Caco-2 (cell line): Measurements from ENCODE around the gene AIG1. TPM values are rescaled to one million over a fixed set of nuclear protein-coding genes. Genes with fewer than 3 reads are reported as not detected.
A peak's percentile ranks its signal among the peaks of the same experiment; 100 is the strongest.

Experiments used
- BruUV-seq: library from RNA; stranded (reverse); fragments of 400-500 nt; replicated peaks from 2 replicates; lab custom pipeline; 2021; lab: Mats Ljungman, UMichigan
- CTCF ChIA-PET: fragments of 300-600 bp; sonication (Branson Sonifier 250); formaldehyde crosslinking; loops from one replicate; lab custom pipeline; 2022; ENCODE audit warnings: antibody characterized with exemption; lab: Charles Lee
- POLR2A ChIA-PET: fragments of 300-600 bp; sonication (Branson Sonifier 250); formaldehyde crosslinking; loops from one replicate; lab custom pipeline; 2022; ENCODE audit warnings: antibody characterized with exemption; lab: Charles Lee
- DNase-seq, 2 experiments: peaks; one replicate each; pipeline versions ENCODE4 v3.0.0 to v3.0.0-alpha.2; 2020 to 2022
- H3K27me3 ChIP-seq: replicated peaks from 2 replicates; pipeline ENCODE4 v1.6.0; 2011; ENCODE audit warnings: low read length; ENCODE audit not compliant: control insufficient read depth, insufficient read depth
- H3K36me3 ChIP-seq: 2 replicates; pipeline ENCODE4 v1.5.1; 2011; ENCODE audit warnings: low read length; ENCODE audit not compliant: control insufficient read depth, insufficient read depth
- H3K4me1 ChIP-seq: fragments of 250-450 bp; sonication (Bioruptor Pico); 2 replicates; pipeline ENCODE4 v1.5.1; 2020; ENCODE audit warnings: mild to moderate bottlenecking
- H3K4me3 ChIP-seq: 2 replicates; pipeline ENCODE4 v1.5.1; 2011; ENCODE audit warnings: low read depth, mild to moderate bottlenecking, control low read depth, low read length
- H3K9me3 ChIP-seq: fragments of 250-450 bp; sonication (Bioruptor Pico); 2 replicates; pipeline ENCODE4 v1.5.1; 2020; ENCODE audit warnings: mild to moderate bottlenecking, moderate library complexity
- H3K27ac Mint-ChIP-seq: one replicate; pipeline ENCODE4 v1.8.0; 2022; ENCODE audit warnings: mixed read lengths; ENCODE audit not compliant: unreplicated experiment
- H3K27me3 Mint-ChIP-seq: one replicate; pipeline ENCODE4 v1.8.0; 2022; ENCODE audit warnings: mixed read lengths; ENCODE audit not compliant: insufficient read depth, unreplicated experiment
- H3K36me3 Mint-ChIP-seq: one replicate; pipeline ENCODE4 v1.8.0; 2022; ENCODE audit warnings: mild to moderate bottlenecking, mixed read lengths; ENCODE audit not compliant: insufficient read depth, unreplicated experiment
- H3K4me1 Mint-ChIP-seq: one replicate; pipeline ENCODE4 v1.8.0; 2022; ENCODE audit warnings: low read depth, mixed read lengths; ENCODE audit not compliant: unreplicated experiment
- H3K4me3 Mint-ChIP-seq: one replicate; pipeline ENCODE4 v1.8.0; 2022; ENCODE audit warnings: mild to moderate bottlenecking, moderate library complexity, mixed read lengths; ENCODE audit not compliant: unreplicated experiment
- H3K9me3 Mint-ChIP-seq: one replicate; pipeline ENCODE4 v1.8.0; 2022; ENCODE audit warnings: mixed read lengths; ENCODE audit not compliant: unreplicated experiment
- CTCF ChIP-seq, 2 experiments: fragments of 200-600 bp in 1 of 2; IDR thresholded peaks; 1 replicate in 1 of 2; 2 replicates in 1 of 2; pipeline versions ENCODE4 v1.5.1 to v1.8.0; 2011 to 2022; ENCODE audit warnings: antibody characterized with exemption in 1 of 2, control low read depth in 1 of 2, inconsistent platforms in 1 of 2, low read depth in 1 of 2, low read length in 1 of 2, mild to moderate bottlenecking in 1 of 2, moderate library complexity in 1 of 2; ENCODE audit not compliant: insufficient read depth in 1 of 2, severe bottlenecking in 1 of 2, unreplicated experiment in 1 of 2
- intact Hi-C: fragments of 100-400 bp; cut with micrococcal nuclease; formaldehyde crosslinking; loops from one replicate; pipeline ENCODE4 v1.10.0; 2022; ENCODE audit not compliant: unreplicated experiment
- total RNA-seq: library from RNA; stranded (reverse); gene quantifications from 2 replicates; pipeline ENCODE4 v1.2.3, GENCODE V29; 2022

The AIG1 gene
- total RNA-seq, 1 experiment from 2014 or later: 27.6 TPM

GRCh38 chr6:143055891-143056290 is 4.8 kb upstream of the AIG1 start:
- TF ChIP-seq CTCF (IDR thresholded peaks at IDR 0.05; ENCODE audit: insufficient read depth in 1 of 2, low read depth in 1 of 2, low read length in 1 of 2, severe bottlenecking in 1 of 2, unreplicated experiment in 1 of 2): no peak
- POLR2A ChIA-PET: no interaction called here
- Histone ChIP-seq H3K27me3 (peaks cover 1% of the 10 kb centered on the region; the same call in 1 of the 2 replicates), H3K4me1 (no peaks in the 10 kb centered on the region; the same call in 1 of the 2 replicates), H3K4me3 (no peak overlapping the region), H3K36me3 (no peaks in the 10 kb centered on the region), H3K9me3 (no peaks in the 10 kb centered on the region)
- Mint-ChIP-seq H3K9me3 (no peaks in the 10 kb centered on the region), H3K27ac (no peak overlapping the region), H3K4me3 (no peak overlapping the region), H3K27me3 (no peaks in the 10 kb centered on the region), H3K36me3 (peaks cover 10% of the 10 kb centered on the region), H3K4me1 (no peaks in the 10 kb centered on the region)
- no TSS peak for BruUV-seq
- intact Hi-C loops: loop anchor here (10.0 kb wide), 1 partner anchor 369 kb away; no protein-coding TSS in a partner anchor
- CTCF ChIA-PET: no interaction called here
- DNase-seq: no peak

- Mint-ChIP-seq H3K9me3 (no peaks in the 10 kb centered on the region), H3K27me3 (no peaks in the 10 kb centered on the region), H3K4me3 (peak overlapping the region; percentile 7), H3K4me1 (no peaks in the 10 kb centered on the region), H3K36me3 (peaks cover 13% of the 10 kb centered on the region), H3K27ac (no peak overlapping the region)
- no peak overlapping the region for H3K4me3 ChIP-seq
- BruUV-seq: no TSS peak
- DNase-seq: no peak
- no peaks in the 10 kb centered on the region for H3K9me3 ChIP-seq
- peaks cover 11% of the 10 kb centered on the region for H3K4me1 ChIP-seq
- POLR2A ChIA-PET: no interaction called here
- intact Hi-C loops: loop anchor here (10.0 kb wide), 1 partner anchor 366 kb away; no protein-coding TSS in a partner anchor
- CTCF ChIA-PET: no interaction called here
- no peak for TF ChIP-seq CTCF (IDR thresholded peaks at IDR 0.05; ENCODE audit: insufficient read depth in 1 of 2, low read depth in 1 of 2, low read length in 1 of 2, severe bottlenecking in 1 of 2, unreplicated experiment in 1 of 2)
- H3K36me3 ChIP-seq: no peaks in the 10 kb centered on the region
- H3K27me3 ChIP-seq: peaks cover 1% of the 10 kb centered on the region; the same call in 1 of the 2 replicates
These were observed 1.7 kb upstream of the AIG1 start for GRCh38 chr6:143058987-143059386.

- H3K4me1 ChIP-seq: peaks cover 18% of the 10 kb centered on the region
- intact Hi-C loops: loop anchor here (1.0 to 10.0 kb wide), 3 partner anchors 115 to 365 kb away; partner anchors contain the start of gene HIVEP2
- POLR2A ChIA-PET: no interaction called here
These were observed 881 bp upstream of the AIG1 start for GRCh38 chr6:143059663-143060353.

More at GRCh38 chr6:143059663-143060353, 881 bp upstream of the AIG1 start:
- peak in 1 of 2 experiments; percentile 13 for DNase-seq
- CTCF ChIA-PET: interaction anchor here (0.8 kb wide), 1 partner anchor 25 kb away, joined by 3 read pairs; no protein-coding TSS in a partner anchor
- H3K9me3 Mint-ChIP-seq: peaks cover 5% of the 10 kb centered on the region
- H3K27ac Mint-ChIP-seq: peak overlapping the region; percentile 96
- H3K4me3 Mint-ChIP-seq: peak overlapping the region; percentile 94
- H3K36me3 Mint-ChIP-seq: peaks cover 13% of the 10 kb centered on the region
- TF ChIP-seq CTCF (IDR thresholded peaks at IDR 0.05; ENCODE audit: insufficient read depth in 1 of 2, low read depth in 1 of 2, low read length in 1 of 2, severe bottlenecking in 1 of 2, unreplicated experiment in 1 of 2): no peak
- no peaks in the 10 kb centered on the region for H3K36me3 ChIP-seq
- H3K4me1 Mint-ChIP-seq: peaks cover 5% of the 10 kb centered on the region
- TSS peak; percentile 65 for BruUV-seq
- H3K9me3 ChIP-seq: no peaks in the 10 kb centered on the region
- H3K4me3 ChIP-seq: peak overlapping the region; percentile 85
- peaks cover 1% of the 10 kb centered on the region; the same call in 1 of the 2 replicates for H3K27me3 ChIP-seq
- H3K27me3 Mint-ChIP-seq: no peaks in the 10 kb centered on the region
